MM.1S (cell line): ENCODE data around the gene ARHGAP1.

ENCODE experiments used
- CTCF ChIP-seq: fragments of 300-600 bp; sonication (generic); IDR thresholded peaks from 2 replicates; pipeline ENCODE4 v1.5.1; 2016; ENCODE audit warnings: antibody characterized with exemption, low read length, mixed read lengths
- EZH2phosphoT487 ChIP-seq: fragments of 300-600 bp; sonication (generic); IDR thresholded peaks from 2 replicates; pipeline ENCODE4 v1.6.1; 2018; ENCODE audit warnings: antibody characterized with exemption, low read length

DNA sequence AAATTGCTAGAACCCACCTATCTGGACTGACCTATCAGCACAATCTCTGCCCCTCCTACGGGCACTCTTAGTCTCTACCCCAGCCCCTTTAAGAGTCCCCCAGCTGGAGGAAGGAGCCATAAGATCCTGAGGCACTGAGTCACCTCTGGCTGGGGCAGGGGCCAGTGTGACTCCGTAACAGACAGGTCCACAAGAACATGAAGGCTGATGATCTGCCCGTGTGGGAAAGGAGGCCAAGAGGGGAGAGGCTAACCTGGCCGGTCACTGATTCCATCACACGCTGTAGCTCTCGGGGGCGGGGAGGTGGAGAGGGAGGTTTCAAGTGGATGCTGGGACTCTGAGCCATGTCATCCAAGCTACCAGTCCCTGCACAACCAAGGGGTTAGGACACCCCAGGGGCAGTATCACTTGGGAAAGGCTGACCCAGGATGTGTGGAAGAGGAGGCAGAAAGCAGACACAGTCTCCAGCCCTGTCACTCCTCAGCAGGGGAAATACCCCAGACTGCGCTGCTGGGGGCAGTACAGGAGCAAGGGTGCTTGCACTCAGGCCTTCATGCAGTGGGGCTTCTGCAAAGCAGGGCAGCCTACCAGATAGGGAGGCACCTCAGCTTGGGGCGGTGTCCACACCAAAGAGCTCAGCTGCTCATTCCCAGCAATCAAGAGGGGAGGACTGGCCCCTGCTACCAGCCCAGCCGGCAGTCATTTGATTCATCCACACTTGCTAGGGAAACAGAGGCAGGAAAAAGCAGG is 22.3 kb downstream of the ARHGAP1 start:
- TF ChIP-seq EZH2phosphoT487 (no peak), CTCF (no peak)
